Left kidney (tissue), 2 donors: ENCODE data around the gene ABI3. TPM values are rescaled to one million over a fixed set of nuclear protein-coding genes. Genes with fewer than 3 reads are reported as not detected.
"Not testable (repeated sequence)": the region's sequence is repeated elsewhere in the genome, so short reads cannot be mapped to it uniquely, and the experiment has no call there.

Experiments used
- DNase-seq: peaks from one replicate; pipeline ENCODE4 v3.0.0-alpha.2; 2013
- polyA plus RNA-seq: library from polyadenylated mRNA; unstranded; fragments of 120-200 nt; gene quantifications from one replicate; pipeline ENCODE4 v1.2.1, GENCODE V29; 2013; ENCODE audit not compliant: insufficient read length

ABI3 gene
- polyA plus RNA-seq, 1 donor, result 4.2 TPM

- DNase-seq, result no peak
Measured at GRCh38 chr17:49249890-49250522, 39.5 kb downstream of the ABI3 start.

- no peak for DNase-seq
Measured at GRCh38 chr17:49252148-49252695, 41.7 kb downstream of the ABI3 start.

GRCh38 chr17:49254066-49254465 lies 43.6 kb downstream of the ABI3 start:
- DNase-seq, result no peak

GRCh38 chr17:49255125-49255524 lies 44.6 kb downstream of the ABI3 start:
- DNase-seq, result no peak

- DNase-seq, result no peak
Measured at GRCh38 chr17:49258394-49258793, 47.9 kb downstream of the ABI3 start.

- no peak for DNase-seq
Measured at GRCh38 chr17:49259663-49260010, 49.1 kb downstream of the ABI3 start.

GRCh38 chr17:49260011-49260816 lies 49.7 kb downstream of the ABI3 start:
- DNase-seq, result peak; percentile 50

- DNase-seq, result no peak
Measured at GRCh38 chr17:49260817-49261291, 50.3 kb downstream of the ABI3 start.

GRCh38 chr17:49261540-49261939 lies 51.0 kb downstream of the ABI3 start:
- DNase-seq, result not testable (repeated sequence)

GRCh38 chr17:49266233-49266632 lies 55.7 kb downstream of the ABI3 start:
- DNase-seq, result no peak

GRCh38 chr17:49267912-49268311 lies 57.4 kb downstream of the ABI3 start:
- DNase-seq, result no peak

- no peak for DNase-seq
Measured at GRCh38 chr17:49269356-49269755, 58.8 kb downstream of the ABI3 start.

Other genes starting within 250 kb of the ABI3 start
- not detected for gene GIP, start 242.1 kb upstream of the ABI3 start, polyA plus RNA-seq
- 32.9 TPM for gene IGF2BP1, start 213.3 kb upstream of the ABI3 start, polyA plus RNA-seq
- 0.73 TPM for gene B4GALNT2, start 77.9 kb upstream of the ABI3 start, polyA plus RNA-seq
- gene GNGT2, start 133 bp upstream of the ABI3 start, polyA plus RNA-seq, result 1.1 TPM
- 1.3 TPM for gene PHOSPHO1, start 20.1 kb downstream of the ABI3 start, polyA plus RNA-seq
- 36.7 TPM for gene ZNF652, start 151.5 kb downstream of the ABI3 start, polyA plus RNA-seq
- 218 TPM for gene PHB1, start 204.2 kb downstream of the ABI3 start, polyA plus RNA-seq